ENCODE measurements around the gene LRIT1. TPM values are rescaled to one million over a fixed set of nuclear protein-coding genes. Genes with fewer than 3 reads are reported as not detected.

The LRIT1 gene
- total RNA-seq, 2 experiments from 2014 or later = not detected

- peak; percentile 36 for DNase-seq
- no peak within 1 kb of the TSS for H3K27ac Mint-ChIP-seq
- ChIA-PET POLR2A (no interaction called here), CTCF (interaction anchor here (0.6 to 1.2 kb wide), 3 partner anchors 12 to 26 kb away, joined by 3 to 4 read pairs (median 3); no protein-coding TSS in a partner anchor)
- peaks cover 14% of the 10 kb centered on the region for H3K4me1 Mint-ChIP-seq
- H3K9me3 Mint-ChIP-seq = no peaks in the 10 kb centered on the region
- H3K27me3 Mint-ChIP-seq = peaks cover 44% of the 10 kb centered on the region
- H3K36me3 Mint-ChIP-seq (ENCODE audit: low read depth) = no peaks in the 10 kb centered on the region
- peak within 1 kb of the TSS; percentile 20 for H3K4me3 Mint-ChIP-seq
These were observed 46.8 kb downstream of the LRIT1 start, which contains the start of gene CDHR1 for GRCh38 chr10:84194424-84195043. CDHR1 (plus strand) TSS chr10:84194537; CDS start chr10:84194761, 224 bp downstream.

- no peak for DNase-seq
- H3K4me1 Mint-ChIP-seq = peaks cover 14% of the 10 kb centered on the region
- ChIA-PET POLR2A (no interaction called here), CTCF (interaction anchor here (1.2 to 1.4 kb wide), 2 partner anchors 11 to 24 kb away, joined by 3 to 6 read pairs; no protein-coding TSS in a partner anchor)
- H3K4me3 Mint-ChIP-seq = no peak overlapping the region
- no peak overlapping the region for H3K27ac Mint-ChIP-seq
- no peaks in the 10 kb centered on the region for H3K36me3 Mint-ChIP-seq (ENCODE audit: low read depth)
- H3K9me3 Mint-ChIP-seq = no peaks in the 10 kb centered on the region
- H3K27me3 Mint-ChIP-seq = peaks cover 44% of the 10 kb centered on the region
These were observed 47.4 kb downstream of the LRIT1 start for GRCh38 chr10:84193846-84194423.

- H3K27ac Mint-ChIP-seq = no peak overlapping the region
- no peak for DNase-seq
- H3K36me3 Mint-ChIP-seq (ENCODE audit: low read depth) = no peaks in the 10 kb centered on the region
- POLR2A ChIA-PET = no interaction called here
- H3K27me3 Mint-ChIP-seq = peaks cover 43% of the 10 kb centered on the region
- H3K4me1 Mint-ChIP-seq = peaks cover 14% of the 10 kb centered on the region
- no peaks in the 10 kb centered on the region for H3K9me3 Mint-ChIP-seq
- no peak overlapping the region for H3K4me3 Mint-ChIP-seq
- CTCF ChIA-PET = interaction anchor here (1.0 to 1.4 kb wide), 3 partner anchors 11 to 30 kb away, joined by 3 to 6 read pairs (median 5); no protein-coding TSS in a partner anchor
These were observed 48.0 kb downstream of the LRIT1 start for GRCh38 chr10:84193327-84193726.

- no peaks in the 10 kb centered on the region for H3K9me3 Mint-ChIP-seq
- peaks cover 14% of the 10 kb centered on the region for H3K4me1 Mint-ChIP-seq
- H3K4me3 Mint-ChIP-seq = no peak overlapping the region
- no peaks in the 10 kb centered on the region for H3K36me3 Mint-ChIP-seq (ENCODE audit: low read depth)
- ChIA-PET POLR2A (no interaction called here), CTCF (no interaction called here)
- peaks cover 32% of the 10 kb centered on the region for H3K27me3 Mint-ChIP-seq
- no peak overlapping the region for H3K27ac Mint-ChIP-seq
- peak; percentile 47 for DNase-seq
These were observed 50.2 kb downstream of the LRIT1 start for GRCh38 chr10:84191106-84191505.

DNA sequence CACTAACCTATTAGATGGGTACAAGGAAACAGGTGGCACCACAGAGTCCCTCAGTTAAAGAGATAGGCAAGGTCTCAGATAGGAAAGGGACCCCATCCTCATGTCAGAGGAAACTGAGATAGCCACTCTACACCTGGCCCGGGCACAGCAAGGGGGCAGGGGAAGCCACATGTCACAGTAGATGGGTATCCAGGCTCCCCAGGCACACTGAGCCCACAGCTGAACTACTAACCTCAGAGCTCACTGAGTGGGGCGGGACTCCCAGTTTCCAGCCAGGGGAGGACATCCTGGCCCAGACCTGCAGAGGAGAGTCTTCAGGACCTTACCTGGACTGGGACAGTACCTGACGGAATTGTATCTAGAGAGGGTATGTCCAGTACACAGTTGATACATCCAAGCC lies 50.7 kb downstream of the LRIT1 start:
- POLR2A ChIA-PET = no interaction called here
- no peak overlapping the region for H3K4me3 Mint-ChIP-seq

DNA sequence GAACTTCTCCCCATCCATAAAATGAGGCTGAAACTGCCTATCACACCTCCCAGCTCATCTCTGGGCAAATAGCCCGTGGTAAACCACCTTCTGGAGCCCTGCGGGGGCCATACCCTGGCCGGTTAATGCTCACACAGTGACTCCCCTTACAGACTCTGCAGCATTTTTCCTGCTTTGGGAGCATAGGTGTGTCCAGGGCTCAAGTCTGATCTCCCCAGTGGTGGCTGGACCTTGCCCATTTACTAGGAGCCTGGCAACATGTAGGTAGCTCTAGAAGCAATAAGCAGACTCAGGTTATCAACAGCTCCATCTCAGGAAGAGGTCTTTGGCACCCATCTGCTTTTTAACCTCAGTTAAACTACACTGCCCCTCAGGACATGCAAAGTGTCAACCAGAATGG lies 52.5 kb downstream of the LRIT1 start:
- no peaks in the 10 kb centered on the region for H3K36me3 Mint-ChIP-seq (ENCODE audit: low read depth)
- no peak overlapping the region for H3K27ac Mint-ChIP-seq
- POLR2A ChIA-PET = no interaction called here
- peaks cover 15% of the 10 kb centered on the region for H3K27me3 Mint-ChIP-seq
- no peak overlapping the region for H3K4me3 Mint-ChIP-seq
- no peaks in the 10 kb centered on the region for H3K9me3 Mint-ChIP-seq
- peaks cover 20% of the 10 kb centered on the region for H3K4me1 Mint-ChIP-seq
- CTCF ChIA-PET = no interaction called here
- no peak for DNase-seq

More for the DNA sequence above, 50.7 kb downstream of the LRIT1 start:
- H3K36me3 Mint-ChIP-seq (ENCODE audit: low read depth) = no peaks in the 10 kb centered on the region
- H3K9me3 Mint-ChIP-seq = no peaks in the 10 kb centered on the region
- DNase-seq = no peak
- CTCF ChIA-PET = no interaction called here
- H3K27ac Mint-ChIP-seq = no peak overlapping the region
- H3K27me3 Mint-ChIP-seq = peaks cover 27% of the 10 kb centered on the region
- peaks cover 14% of the 10 kb centered on the region for H3K4me1 Mint-ChIP-seq

DNA sequence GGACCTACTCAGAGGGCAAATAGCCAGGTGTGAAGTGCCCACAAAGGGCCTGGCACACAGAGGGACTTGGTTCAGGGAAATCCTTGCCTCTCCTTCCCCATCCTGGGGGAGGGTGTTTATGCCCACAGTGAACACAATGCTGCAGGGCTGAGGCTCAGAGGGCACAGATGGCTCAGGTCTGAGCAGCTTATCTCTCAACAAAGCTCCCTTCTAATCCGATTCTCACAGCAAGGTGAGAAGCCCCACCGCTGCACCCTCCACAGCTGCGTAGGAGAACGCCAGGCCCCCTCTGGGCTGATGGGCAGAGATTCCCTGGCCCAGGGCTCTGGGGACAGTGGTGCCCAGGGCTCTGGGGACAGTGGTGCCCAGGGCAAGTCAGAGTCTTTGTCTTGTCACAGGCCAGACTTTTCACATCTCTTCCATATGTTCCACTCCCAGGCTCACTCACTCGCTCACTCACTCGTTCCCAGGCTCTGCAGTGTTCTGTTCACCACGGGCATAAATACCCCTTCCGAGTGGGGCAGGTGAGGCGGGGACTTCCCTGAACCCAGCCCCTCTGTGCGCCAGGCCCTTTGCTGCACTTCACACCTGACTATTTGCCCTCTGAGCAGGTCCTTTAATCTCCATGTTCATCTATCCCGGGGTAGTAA lies 55.7 kb downstream of the LRIT1 start:
- no peaks in the 10 kb centered on the region for H3K9me3 Mint-ChIP-seq
- no peak for DNase-seq
- H3K36me3 Mint-ChIP-seq (ENCODE audit: low read depth) = no peaks in the 10 kb centered on the region
- no peak overlapping the region for H3K4me3 Mint-ChIP-seq
- ChIA-PET POLR2A (no interaction called here), CTCF (no interaction called here)
- H3K4me1 Mint-ChIP-seq = peaks cover 11% of the 10 kb centered on the region
- no peak overlapping the region for H3K27ac Mint-ChIP-seq
- H3K27me3 Mint-ChIP-seq = no peaks in the 10 kb centered on the region

DNA sequence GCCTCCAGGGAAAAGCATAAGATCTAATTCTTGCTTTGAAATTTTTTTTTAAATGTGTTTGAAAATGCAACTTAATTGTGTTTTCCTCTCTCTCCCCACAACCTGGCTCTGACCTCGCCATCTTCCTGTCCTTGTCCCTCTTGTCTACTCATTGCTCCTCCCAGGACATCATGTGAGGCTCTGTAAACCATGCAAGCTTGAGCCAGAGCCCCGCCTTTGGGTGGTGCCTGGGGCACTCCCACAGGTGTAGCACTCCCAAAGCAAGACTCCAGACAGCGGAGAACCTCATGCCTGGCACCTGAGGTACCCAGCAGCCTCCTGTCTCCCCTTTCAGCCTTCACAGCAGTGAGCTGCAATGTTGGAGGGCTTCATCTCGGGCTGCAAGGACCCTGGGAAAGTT lies 56.8 kb downstream of the LRIT1 start:
- no peak for DNase-seq
- ChIA-PET POLR2A (no interaction called here), CTCF (no interaction called here)
- Mint-ChIP-seq H3K27ac (peak overlapping the region; percentile 43), H3K27me3 (no peaks in the 10 kb centered on the region), H3K4me3 (no peak overlapping the region), H3K4me1 (peaks cover 7% of the 10 kb centered on the region), H3K36me3 (ENCODE audit: low read depth) (no peaks in the 10 kb centered on the region), H3K9me3 (no peaks in the 10 kb centered on the region)

DNA sequence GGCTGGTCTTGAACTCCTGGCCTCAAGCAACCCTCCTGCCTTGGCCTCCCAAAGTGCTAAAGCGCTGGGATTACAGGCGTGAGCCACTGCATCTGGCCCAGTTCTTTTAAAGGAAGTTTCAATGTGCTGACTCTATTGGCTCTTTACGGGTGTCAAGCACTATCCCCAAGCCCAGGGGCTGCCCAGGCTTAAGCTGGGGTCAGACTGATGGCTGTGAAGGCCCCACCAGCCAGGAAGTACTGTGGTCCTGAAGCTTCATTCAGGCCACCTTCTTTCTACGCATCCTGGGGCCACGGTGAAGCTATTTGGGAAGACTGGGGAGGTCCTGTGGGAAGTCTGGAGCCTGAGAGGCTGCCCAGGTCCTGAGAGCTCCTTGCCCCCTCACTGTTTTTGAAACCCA lies 59.7 kb downstream of the LRIT1 start:
- H3K9me3 Mint-ChIP-seq = no peaks in the 10 kb centered on the region
- H3K27ac Mint-ChIP-seq = no peak overlapping the region
- CTCF ChIA-PET = interaction anchor here (1.3 to 1.5 kb wide), 2 partner anchors 14 to 33 kb away, joined by 4 read pairs; no protein-coding TSS in a partner anchor
- no peaks in the 10 kb centered on the region for H3K36me3 Mint-ChIP-seq (ENCODE audit: low read depth)
- H3K27me3 Mint-ChIP-seq = no peaks in the 10 kb centered on the region
- H3K4me3 Mint-ChIP-seq = no peak overlapping the region
- H3K4me1 Mint-ChIP-seq = peaks cover 7% of the 10 kb centered on the region
- POLR2A ChIA-PET = interaction anchor here (0.5 kb wide), 1 partner anchor 111 kb away, joined by 3 read pairs; no protein-coding TSS in a partner anchor
- DNase-seq = no peak

Other genes starting within 250 kb of the LRIT1 start
- gene GHITM, start 102.0 kb downstream of the LRIT1 start, total RNA-seq = 100 to 1,000 TPM; 101 to 112 TPM
- gene GPR15LG, start 67.7 kb downstream of the LRIT1 start, total RNA-seq = not detected
- gene CDHR1, start 47.0 kb downstream of the LRIT1 start, total RNA-seq = under 1 TPM in 1 of 2 experiments, not detected in 1; 0.07 TPM
- not detected for gene LRIT2, start 16.0 kb downstream of the LRIT1 start, total RNA-seq
- gene RGR, start 3.5 kb upstream of the LRIT1 start, total RNA-seq = not detected
- 10 to 100 TPM; 86.4 to 93.1 TPM for gene CCSER2, start 87.0 kb upstream of the LRIT1 start, total RNA-seq